Mesothelial cell of epicardium (in vitro differentiated cells): ENCODE measurements around the gene MYO6. TPM values are rescaled to one million over a fixed set of nuclear protein-coding genes. Genes with fewer than 3 reads are reported as not detected.

Source experiments
- DNase-seq, 2 experiments: peaks; one replicate each; pipeline ENCODE4 v3.0.0; 2021; ENCODE audit warnings: low spot score in 2 of 2; ENCODE audit not compliant: unreplicated experiment in 2 of 2
- H3K27ac Mint-ChIP-seq: 2 replicates; pipeline ENCODE4 v1.8.0; 2021; ENCODE audit warnings: mixed read lengths
- H3K27me3 Mint-ChIP-seq: 2 replicates; pipeline ENCODE4 v1.8.0; 2021; ENCODE audit warnings: low read depth, mixed read lengths
- H3K36me3 Mint-ChIP-seq: 2 replicates; pipeline ENCODE4 v1.8.0; 2021; ENCODE audit warnings: mixed read lengths
- H3K4me1 Mint-ChIP-seq: 2 replicates; pipeline ENCODE4 v1.8.0; 2021; ENCODE audit warnings: mixed read lengths
- H3K4me3 Mint-ChIP-seq: 2 replicates; pipeline ENCODE4 v1.8.0; 2021; ENCODE audit warnings: mild to moderate bottlenecking, moderate library complexity, mixed read lengths
- H3K9me3 Mint-ChIP-seq: 2 replicates; pipeline ENCODE4 v1.8.0; 2021; ENCODE audit warnings: mixed read lengths
- CTCF ChIP-seq: fragments of 200-600 bp; sonication (generic); IDR thresholded peaks from one replicate; pipeline ENCODE4 v1.5.0; 2021; ENCODE audit warnings: antibody characterized with exemption; ENCODE audit not compliant: unreplicated experiment
- total RNA-seq: library from RNA; stranded (reverse); gene quantifications from 3 replicates; pipeline ENCODE4 v1.2.1, GENCODE V29; 2021

MYO6 gene
- total RNA-seq, 1 donor from 2014 or later, result 70.0 TPM

DNA sequence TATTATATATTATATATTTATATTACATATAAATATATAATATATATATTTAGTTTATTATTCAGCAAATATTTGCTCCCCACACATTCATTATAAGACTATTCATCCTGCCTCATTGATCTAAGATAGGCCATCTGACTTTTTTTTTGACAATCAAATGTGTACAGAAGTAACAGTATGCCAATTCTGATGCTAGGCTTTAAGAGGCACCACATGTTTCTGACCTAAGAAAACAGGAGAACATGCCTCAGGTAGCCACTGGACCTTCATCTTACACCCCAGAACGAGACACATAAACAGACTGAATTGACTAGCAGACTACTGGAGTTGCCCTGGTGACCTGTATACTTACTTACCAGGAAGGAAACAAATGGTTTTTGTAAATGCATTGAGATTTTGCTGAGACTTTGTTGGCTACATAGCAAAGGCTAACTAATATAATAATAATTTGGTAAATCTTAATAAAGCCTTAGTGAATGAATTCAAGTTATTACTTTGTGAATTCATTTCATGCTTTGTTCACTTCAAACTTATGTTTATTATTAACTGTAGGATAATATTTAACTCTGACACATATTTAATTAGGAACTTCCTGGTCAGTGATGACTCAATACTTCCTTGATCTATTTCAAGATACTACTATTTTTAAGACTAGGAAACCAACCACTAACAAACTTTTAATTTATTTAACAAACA is 13.4 kb upstream of the MYO6 start:
- no peak overlapping the region for H3K4me3 Mint-ChIP-seq
- no peak overlapping the region for H3K27ac Mint-ChIP-seq
- H3K27me3 Mint-ChIP-seq, result no peaks in the 10 kb centered on the region
- H3K4me1 Mint-ChIP-seq, result no peaks in the 10 kb centered on the region
- peaks cover 8% of the 10 kb centered on the region for H3K9me3 Mint-ChIP-seq
- H3K36me3 Mint-ChIP-seq, result no peaks in the 10 kb centered on the region
- TF ChIP-seq CTCF, result no peak
- no peak for DNase-seq

- DNase-seq, result no peak
- Mint-ChIP-seq H3K9me3 (no peaks in the 10 kb centered on the region), H3K27ac (no peak overlapping the region), H3K4me1 (peaks cover 17% of the 10 kb centered on the region), H3K36me3 (no peaks in the 10 kb centered on the region), H3K4me3 (no peak overlapping the region), H3K27me3 (no peaks in the 10 kb centered on the region)
- TF ChIP-seq CTCF, result no peak
Measured at GRCh38 chr6:75743971-75744370, 5.1 kb upstream of the MYO6 start.

GRCh38 chr6:75745404-75745803 is 3.6 kb upstream of the MYO6 start:
- TF ChIP-seq CTCF, result no peak
- no peak for DNase-seq
- Mint-ChIP-seq H3K4me1 (peaks cover 23% of the 10 kb centered on the region), H3K4me3 (no peak overlapping the region), H3K27ac (no peak overlapping the region), H3K27me3 (no peaks in the 10 kb centered on the region), H3K36me3 (no peaks in the 10 kb centered on the region), H3K9me3 (no peaks in the 10 kb centered on the region)

- H3K36me3 Mint-ChIP-seq, result no peaks in the 10 kb centered on the region
- H3K4me3 Mint-ChIP-seq, result no peak overlapping the region
Measured at GRCh38 chr6:75746221-75746620, 2.8 kb upstream of the MYO6 start.

DNA sequence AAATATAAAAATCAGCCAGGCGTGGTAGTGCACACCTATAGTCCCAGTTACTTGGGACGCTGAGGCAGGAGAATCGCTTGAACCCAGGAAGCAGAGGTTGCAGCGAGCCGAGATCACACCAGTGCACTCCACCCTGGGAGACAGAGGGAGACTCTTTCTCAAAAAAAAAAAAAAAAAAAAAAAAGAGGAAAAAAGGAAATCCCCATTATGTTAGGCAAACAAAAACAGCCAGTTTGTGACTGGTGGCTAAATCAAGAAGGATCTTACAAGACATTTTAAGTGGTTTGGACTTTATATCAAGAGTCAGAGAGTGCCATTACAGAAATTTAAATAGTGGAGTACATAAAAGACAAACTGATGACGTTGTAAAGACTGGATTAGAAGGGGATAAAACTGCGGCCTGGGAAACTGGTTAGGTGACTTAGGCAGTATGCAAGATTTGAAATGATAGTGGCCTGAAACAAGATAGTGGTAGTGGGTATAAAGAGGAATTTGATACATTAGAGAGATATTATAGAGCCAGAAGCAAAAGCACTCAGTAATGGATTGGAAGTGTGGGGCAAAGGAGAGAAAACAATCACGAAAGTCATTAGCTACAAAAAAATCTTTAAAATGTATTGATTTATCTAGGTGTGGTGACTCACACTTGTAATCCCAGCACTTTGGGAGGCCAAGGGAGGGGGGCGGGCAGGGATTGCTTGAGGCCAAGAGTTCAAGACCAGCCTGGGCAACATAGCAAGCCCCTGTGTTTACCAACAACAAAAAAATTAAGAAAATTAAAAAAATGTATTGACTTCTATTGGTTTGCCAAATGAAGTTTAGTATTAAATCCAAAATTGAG is 1.7 kb upstream of the MYO6 start:
- no peak for TF ChIP-seq CTCF
- H3K9me3 Mint-ChIP-seq, result no peaks in the 10 kb centered on the region
- no peak for DNase-seq
- no peaks in the 10 kb centered on the region for H3K27me3 Mint-ChIP-seq
- no peaks in the 10 kb centered on the region for H3K36me3 Mint-ChIP-seq
- H3K4me3 Mint-ChIP-seq, result peak overlapping the region; percentile 18
- peak overlapping the region; percentile 65 for H3K27ac Mint-ChIP-seq
- peaks cover 33% of the 10 kb centered on the region for H3K4me1 Mint-ChIP-seq

More at GRCh38 chr6:75746221-75746620, 2.8 kb upstream of the MYO6 start:
- Mint-ChIP-seq H3K4me1 (peaks cover 28% of the 10 kb centered on the region), H3K27me3 (no peaks in the 10 kb centered on the region), H3K9me3 (no peaks in the 10 kb centered on the region), H3K27ac (peak overlapping the region; percentile 13)
- no peak for TF ChIP-seq CTCF
- no peak for DNase-seq
